OCI-LY7 (cell line): ENCODE measurements around the gene CLEC16A. TPM values are rescaled to one million over a fixed set of nuclear protein-coding genes. Genes with fewer than 3 reads are reported as not detected.

ENCODE experiments used
- BruUV-seq: library from RNA; stranded (reverse); fragments of 400-500 nt; replicated peaks from 2 replicates; lab custom pipeline; 2021; lab: Mats Ljungman, UMichigan
- CTCF ChIA-PET: fragments of 300-600 bp; sonication (Branson Sonifier 250); formaldehyde crosslinking; loops from one replicate; lab custom pipeline; 2022; ENCODE audit warnings: antibody characterized with exemption; ENCODE audit not compliant: unreplicated experiment; lab: Charles Lee
- POLR2A ChIA-PET: fragments of 300-600 bp; sonication (Branson Sonifier 250); formaldehyde crosslinking; loops from one replicate; lab custom pipeline; 2022; ENCODE audit warnings: antibody characterized with exemption; lab: Charles Lee
- DNase-seq: peaks from one replicate; pipeline ENCODE4 v3.0.0-alpha.2; 2015; ENCODE audit warnings: low spot score
- H2AFZ ChIP-seq: fragments of 200-600 bp; sonication (generic), shearing (Covaris generic); 2 replicates; pipeline ENCODE4 v1.6.1; 2014; ENCODE audit warnings: mild to moderate bottlenecking, antibody characterized with exemption, low read length, moderate library complexity
- H3K27ac ChIP-seq: fragments of 200-600 bp; sonication (generic); 2 replicates; pipeline ENCODE4 v1.5.1; 2014; ENCODE audit warnings: mixed run types, low read depth, mild to moderate bottlenecking, moderate library complexity, low read length, inconsistent platforms; ENCODE audit not compliant: poor library complexity, severe bottlenecking
- H3K36me3 ChIP-seq: fragments of 200-600 bp; sonication (generic); 2 replicates; pipeline ENCODE4 v1.6.1; 2014; ENCODE audit warnings: mild to moderate bottlenecking, antibody characterized with exemption, low read length, moderate library complexity, mixed read lengths; ENCODE audit not compliant: insufficient read depth
- H3K4me1 ChIP-seq: fragments of 200-600 bp; sonication (generic); 2 replicates; pipeline ENCODE4 v1.5.1; 2014; ENCODE audit warnings: mild to moderate bottlenecking, low read length; ENCODE audit not compliant: insufficient read depth, poor library complexity, severe bottlenecking
- H3K4me2 ChIP-seq: fragments of 200-600 bp; sonication (generic); 2 replicates; pipeline ENCODE4 v1.6.1; 2014; ENCODE audit warnings: mild to moderate bottlenecking, low read length
- H3K4me3 ChIP-seq: fragments of 200-600 bp; sonication (generic); 2 replicates; pipeline ENCODE4 v1.5.1; 2014; ENCODE audit warnings: mild to moderate bottlenecking, low read depth, low read length; ENCODE audit not compliant: poor library complexity, severe bottlenecking
- H3K79me2 ChIP-seq: fragments of 200-600 bp; sonication (generic); 2 replicates; pipeline ENCODE4 v1.6.1; 2016; ENCODE audit warnings: low read depth, mild to moderate bottlenecking, low read length, moderate library complexity, mixed read lengths; ENCODE audit not compliant: insufficient read depth
- H3K9me2 ChIP-seq: fragments of 200-600 bp; sonication (generic); 2 replicates; pipeline ENCODE4 v1.6.1; 2016; ENCODE audit warnings: mild to moderate bottlenecking, low read length, mixed read lengths; ENCODE audit not compliant: insufficient read depth
- H3K9me3 ChIP-seq: fragments of 200-600 bp; sonication (generic); 2 replicates; pipeline ENCODE4 v1.6.1; 2014; ENCODE audit warnings: mild to moderate bottlenecking, mixed run types, low read length, mixed read lengths
- H4K20me1 ChIP-seq: fragments of 200-600 bp; sonication (generic); 2 replicates; pipeline ENCODE4 v1.6.1; 2014; ENCODE audit warnings: mild to moderate bottlenecking, antibody characterized with exemption, low read length, moderate library complexity, mixed read lengths; ENCODE audit not compliant: insufficient read depth
- CTCF ChIP-seq: fragments of 200-600 bp; sonication (generic); conservative IDR thresholded peaks from 2 replicates; pipeline ENCODE4 v1.5.1; 2014; ENCODE audit warnings: mild to moderate bottlenecking, antibody characterized with exemption, low read length, moderate library complexity, mixed read lengths
- EZH2phosphoT487 ChIP-seq: fragments of 200-600 bp; sonication (generic); IDR thresholded peaks from 2 replicates; pipeline ENCODE4 v1.6.1; 2018; ENCODE audit warnings: low read depth, borderline replicate concordance, mild to moderate bottlenecking, mixed run types, antibody characterized with exemption, low read length, moderate library complexity, mixed read lengths
- intact Hi-C: fragments of 100-400 bp; cut with micrococcal nuclease; formaldehyde crosslinking; loops from one replicate; pipeline ENCODE4 v1.10.0; 2022; ENCODE audit not compliant: unreplicated experiment
- total RNA-seq, 2 experiments: library from RNA; depleted of rRNA in 1 of 2; stranded (reverse); fragments of >200 nt in 1 of 2; shearing (Covaris generic) in 1 of 2; gene quantifications; 2 replicates each; pipeline ENCODE4 v1.2.3, GENCODE V29; 2014 to 2022

The CLEC16A gene
- total RNA-seq, 2 experiments from 2014 or later: 26.2 to 50.9 TPM

- ChIA-PET POLR2A (no interaction called here), CTCF (no interaction called here)
- TF ChIP-seq CTCF (no peak), EZH2phosphoT487 (no peak)
- H4K20me1 ChIP-seq: no peaks in the 10 kb centered on the region
- H3K79me2 ChIP-seq: no peaks in the 10 kb centered on the region
- no peak overlapping the region for H3K27ac ChIP-seq
- H3K4me3 ChIP-seq: no peak overlapping the region
- BruUV-seq: no TSS peak
- DNase-seq: no peak
- intact Hi-C loops: no loop called here
- H3K4me1 ChIP-seq: no peaks in the 10 kb centered on the region
- no peak overlapping the region for H2AFZ ChIP-seq
- H3K9me3 ChIP-seq: no peaks in the 10 kb centered on the region
- no peaks in the 10 kb centered on the region for H3K9me2 ChIP-seq
- no peaks in the 10 kb centered on the region for H3K36me3 ChIP-seq
- no peak overlapping the region for H3K4me2 ChIP-seq
Observed at GRCh38 chr16:11180489-11180888, 236.1 kb downstream of the CLEC16A start.

- Histone ChIP-seq H3K9me2 (no peaks in the 10 kb centered on the region), H3K36me3 (no peaks in the 10 kb centered on the region), H3K4me2 (no peak overlapping the region), H4K20me1 (no peaks in the 10 kb centered on the region), H3K4me3 (no peak overlapping the region), H3K27ac (no peak overlapping the region), H3K4me1 (no peaks in the 10 kb centered on the region), H2AFZ (no peak overlapping the region), H3K79me2 (no peaks in the 10 kb centered on the region), H3K9me3 (no peaks in the 10 kb centered on the region)
- DNase-seq: no peak
- intact Hi-C loops: no loop called here
- ChIA-PET POLR2A (interaction anchor here (0.6 kb wide), 1 partner anchor 44 kb away, joined by 3 read pairs; no protein-coding TSS in a partner anchor), CTCF (no interaction called here)
- no TSS peak for BruUV-seq
- TF ChIP-seq CTCF (no peak), EZH2phosphoT487 (no peak)
Observed at GRCh38 chr16:11181242-11181898, 237.0 kb downstream of the CLEC16A start.

GRCh38 chr16:11181899-11182279, 237.5 kb downstream of the CLEC16A start:
- POLR2A ChIA-PET: interaction anchor here (0.6 kb wide), 1 partner anchor 45 kb away, joined by 3 read pairs; no protein-coding TSS in a partner anchor
- H3K4me1 ChIP-seq: no peaks in the 10 kb centered on the region
- no peak overlapping the region for H3K4me2 ChIP-seq
- BruUV-seq: no TSS peak
- TF ChIP-seq CTCF: no peak
- H3K36me3 ChIP-seq: no peaks in the 10 kb centered on the region
- intact Hi-C loops: no loop called here
- H3K9me3 ChIP-seq: no peaks in the 10 kb centered on the region
- no peak overlapping the region for H2AFZ ChIP-seq
- no peak overlapping the region for H3K4me3 ChIP-seq
- no peak overlapping the region for H3K27ac ChIP-seq
- H3K9me2 ChIP-seq: no peaks in the 10 kb centered on the region
- H3K79me2 ChIP-seq: no peaks in the 10 kb centered on the region
- no peak for DNase-seq
- CTCF ChIA-PET: no interaction called here
- H4K20me1 ChIP-seq: no peaks in the 10 kb centered on the region
